ENCODE measurements around the gene CFAP47.

- TF ChIP-seq CTCF (IDR thresholded peaks at IDR 0.05; ENCODE audit: insufficient read depth, low read length) (no peak), REST (IDR thresholded peaks at IDR 0.05; ENCODE audit: insufficient replicate concordance, low read depth) (no peak), POLR2AphosphoS5 (IDR thresholded peaks at IDR 0.05; ENCODE audit: low read depth) (no peak), GABPA (IDR thresholded peaks at IDR 0.05; ENCODE audit: low read depth) (no peak)
Observed at GRCh38 chrX:36116222-36116621, 196.7 kb downstream of the CFAP47 start.

Data from HL-60 (cell line).